ENCODE data around the gene UNC13C.

DNA sequence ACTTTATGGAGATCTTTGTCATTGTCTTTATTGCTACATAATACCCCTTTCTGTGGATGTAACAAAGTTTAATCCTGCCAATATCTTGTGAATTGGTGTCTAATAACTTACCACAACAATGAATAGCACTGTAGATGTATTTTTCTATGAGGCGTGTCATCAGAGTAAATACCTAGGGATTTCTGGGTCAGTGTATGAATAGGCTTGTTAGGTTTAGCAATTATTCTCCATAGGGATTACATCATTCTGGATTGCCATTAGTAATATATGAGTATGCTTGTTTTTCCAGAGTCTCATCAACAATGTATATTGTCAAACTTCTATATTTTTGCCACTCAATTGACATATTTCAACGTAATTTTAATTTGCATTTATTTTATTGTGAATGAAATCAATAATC is 67.9 kb downstream of the UNC13C start:
- TF ChIP-seq EZH2 (IDR thresholded peaks at IDR 0.05; ENCODE audit: borderline replicate concordance, low read depth, low read length, severe bottlenecking) (no peak), POLR2A (IDR thresholded peaks at IDR 0.05; ENCODE audit: low read depth, low read length) (no peak)

Data from endothelial cell of umbilical vein (primary cell).